A673 (cell line): ENCODE data around the gene DNAI1. TPM values are rescaled to one million over a fixed set of nuclear protein-coding genes. Genes with fewer than 3 reads are reported as not detected.
A peak's percentile ranks its signal among the peaks of the same experiment; 100 is the strongest.

Source experiments
- BruUV-seq: library from RNA; stranded (reverse); fragments of 400-500 nt; replicated peaks from 2 replicates; lab custom pipeline; 2021; lab: Mats Ljungman, UMichigan
- CTCF ChIA-PET: fragments of 300-600 bp; sonication (Branson Sonifier 250); formaldehyde crosslinking; loops from one replicate; lab custom pipeline; 2022; ENCODE audit warnings: antibody characterized with exemption; lab: Charles Lee
- POLR2A ChIA-PET: fragments of 300-600 bp; sonication (Branson Sonifier 250); formaldehyde crosslinking; loops from one replicate; lab custom pipeline; 2022; ENCODE audit warnings: antibody characterized with exemption; ENCODE audit not compliant: low non-redundant PET; lab: Charles Lee
- DNase-seq: peaks from one replicate; pipeline ENCODE4 v3.0.0-alpha.2; 2015; ENCODE audit warnings: low spot score
- H3K27ac ChIP-seq: fragments of 200-600 bp; sonication (generic); 2 replicates; pipeline ENCODE4 v1.5.1; 2016; ENCODE audit warnings: mixed run types, low read depth, mild to moderate bottlenecking, mixed read lengths, antibody characterized with exemption, low read length; ENCODE audit not compliant: poor library complexity, severe bottlenecking
- H3K27me3 ChIP-seq: fragments of 200-600 bp; sonication (generic); replicated peaks from 2 replicates; pipeline ENCODE4 v1.6.1; 2017; ENCODE audit warnings: mixed run types, low read depth, mild to moderate bottlenecking, mixed read lengths, antibody characterized with exemption, low read length; ENCODE audit not compliant: insufficient read depth, poor library complexity
- H3K36me3 ChIP-seq: fragments of 200-600 bp; sonication (generic); 2 replicates; pipeline ENCODE4 v1.6.1; 2016; ENCODE audit warnings: mixed run types, mild to moderate bottlenecking, mixed read lengths, antibody characterized with exemption, low read length; ENCODE audit not compliant: insufficient read depth, poor library complexity, severe bottlenecking
- H3K4me1 ChIP-seq: fragments of 200-600 bp; sonication (generic); 2 replicates; pipeline ENCODE4 v1.6.1; 2017; ENCODE audit warnings: mixed run types, mild to moderate bottlenecking, mixed read lengths, antibody characterized with exemption, low read length; ENCODE audit not compliant: insufficient read depth, poor library complexity, severe bottlenecking
- H3K4me3 ChIP-seq: fragments of 200-600 bp; sonication (generic); 2 replicates; pipeline ENCODE4 v1.5.1; 2016; ENCODE audit warnings: low read depth, mixed run types, mild to moderate bottlenecking, mixed read lengths, low read length; ENCODE audit not compliant: poor library complexity, severe bottlenecking
- H3K9me3 ChIP-seq: fragments of 200-600 bp; sonication (generic); 2 replicates; pipeline ENCODE4 v1.6.1; 2016; ENCODE audit warnings: mixed run types, low read depth, mild to moderate bottlenecking, mixed read lengths, antibody characterized with exemption, low read length; ENCODE audit not compliant: poor library complexity, severe bottlenecking
- EZH2 ChIP-seq: fragments of 200-600 bp; sonication (generic); IDR thresholded peaks from 2 replicates; pipeline ENCODE4 v1.6.1; 2017; ENCODE audit warnings: borderline replicate concordance, low read depth, mild to moderate bottlenecking, mixed read lengths, antibody characterized with exemption, low read length; ENCODE audit not compliant: poor library complexity, severe bottlenecking
- intact Hi-C: fragments of 100-400 bp; cut with micrococcal nuclease; formaldehyde crosslinking; loops from one replicate; pipeline ENCODE4 v1.10.0; 2022; ENCODE audit not compliant: unreplicated experiment
- total RNA-seq: library from RNA; stranded (reverse); gene quantifications from 2 replicates; pipeline ENCODE4 v1.2.3, GENCODE V29; 2021
- TF ChIP-seq, protein P1 (sequence below): fragments of 300-800, 200-600 bp; sonication (generic); conservative IDR thresholded peaks from 2 replicates; pipeline ENCODE4 v1.5.1; 2017; ENCODE audit warnings: low read depth, mild to moderate bottlenecking, antibody characterized with exemption, low read length, moderate library complexity, mixed read lengths

Gene DNAI1
- total RNA-seq, 1 experiment from 2014 or later = not detected

DNA sequence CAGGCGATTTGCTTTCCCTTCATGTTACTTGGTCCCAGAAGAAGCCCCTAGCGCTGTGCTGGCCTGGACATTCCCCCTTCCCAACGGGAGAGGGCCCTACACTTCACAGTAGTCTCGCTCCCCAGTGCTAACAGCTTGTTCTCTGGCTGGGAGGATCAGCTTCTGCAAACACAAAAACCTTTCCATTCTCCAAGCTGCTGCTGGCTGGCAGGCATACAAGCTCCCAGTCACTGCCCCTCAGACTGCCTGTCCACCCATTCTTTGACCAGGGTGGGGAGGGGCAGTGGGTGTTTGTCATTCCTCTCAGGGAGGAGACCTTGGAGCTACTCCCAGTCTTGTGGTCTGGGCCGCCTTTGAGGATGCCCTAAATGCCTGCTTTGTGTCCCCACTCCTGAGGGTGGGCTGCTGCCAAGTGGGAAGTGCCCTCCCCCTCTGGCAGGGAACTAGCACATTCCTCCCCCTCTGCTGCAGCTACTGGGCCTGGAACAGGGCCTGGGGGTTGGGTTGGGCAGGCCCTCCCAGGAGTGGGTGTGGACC lies 43.4 kb downstream of the DNAI1 start:
- POLR2A ChIA-PET = interaction anchor here (0.5 kb wide), 1 partner anchor 97 kb away, joined by 3 read pairs; no protein-coding TSS in a partner anchor
- intact Hi-C loops = loop anchor here (1.0 to 5.0 kb wide), 3 partner anchors 85 to 170 kb away; no protein-coding TSS in a partner anchor
- no peak overlapping the region for H3K4me3 ChIP-seq

GRCh38 chr9:34502471-34502870 lies 43.9 kb downstream of the DNAI1 start:
- H3K4me1 ChIP-seq = no peaks in the 10 kb centered on the region
- H3K9me3 ChIP-seq = no peaks in the 10 kb centered on the region
- no peak overlapping the region for H3K4me3 ChIP-seq
- DNase-seq = no peak
- TF ChIP-seq, protein P1, sequence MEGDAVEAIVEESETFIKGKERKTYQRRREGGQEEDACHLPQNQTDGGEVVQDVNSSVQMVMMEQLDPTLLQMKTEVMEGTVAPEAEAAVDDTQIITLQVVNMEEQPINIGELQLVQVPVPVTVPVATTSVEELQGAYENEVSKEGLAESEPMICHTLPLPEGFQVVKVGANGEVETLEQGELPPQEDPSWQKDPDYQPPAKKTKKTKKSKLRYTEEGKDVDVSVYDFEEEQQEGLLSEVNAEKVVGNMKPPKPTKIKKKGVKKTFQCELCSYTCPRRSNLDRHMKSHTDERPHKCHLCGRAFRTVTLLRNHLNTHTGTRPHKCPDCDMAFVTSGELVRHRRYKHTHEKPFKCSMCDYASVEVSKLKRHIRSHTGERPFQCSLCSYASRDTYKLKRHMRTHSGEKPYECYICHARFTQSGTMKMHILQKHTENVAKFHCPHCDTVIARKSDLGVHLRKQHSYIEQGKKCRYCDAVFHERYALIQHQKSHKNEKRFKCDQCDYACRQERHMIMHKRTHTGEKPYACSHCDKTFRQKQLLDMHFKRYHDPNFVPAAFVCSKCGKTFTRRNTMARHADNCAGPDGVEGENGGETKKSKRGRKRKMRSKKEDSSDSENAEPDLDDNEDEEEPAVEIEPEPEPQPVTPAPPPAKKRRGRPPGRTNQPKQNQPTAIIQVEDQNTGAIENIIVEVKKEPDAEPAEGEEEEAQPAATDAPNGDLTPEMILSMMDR = no peak
- TF ChIP-seq EZH2 = no peak
- intact Hi-C loops = loop anchor here (5.0 kb wide), 2 partner anchors 85 to 100 kb away; no protein-coding TSS in a partner anchor
- ChIA-PET POLR2A (interaction anchor here (0.5 kb wide), 1 partner anchor 98 kb away, joined by 3 read pairs; no protein-coding TSS in a partner anchor), CTCF (interaction anchor here (0.7 to 2.2 kb wide), 2 partner anchors 64 to 99 kb away, joined by 3 to 8 read pairs; no protein-coding TSS in a partner anchor)
- no peaks in the 10 kb centered on the region for H3K27me3 ChIP-seq
- no TSS peak for BruUV-seq
- H3K27ac ChIP-seq = no peak overlapping the region
- no peaks in the 10 kb centered on the region for H3K36me3 ChIP-seq

More for the DNA sequence above, 43.4 kb downstream of the DNAI1 start:
- no TSS peak for BruUV-seq
- peak; percentile 34 for DNase-seq
- H3K27me3 ChIP-seq = no peaks in the 10 kb centered on the region
- H3K4me1 ChIP-seq = no peaks in the 10 kb centered on the region
- H3K36me3 ChIP-seq = no peaks in the 10 kb centered on the region
- H3K9me3 ChIP-seq = no peaks in the 10 kb centered on the region
- no peak for TF ChIP-seq EZH2
- TF ChIP-seq, protein P1 = 0 out of 2 replicates have a peak, but pooled peaks have one; percentile 31
- H3K27ac ChIP-seq = no peak overlapping the region
- CTCF ChIA-PET = interaction anchor here (0.7 to 2.2 kb wide), 2 partner anchors 64 to 98 kb away, joined by 3 to 9 read pairs (median 8); no protein-coding TSS in a partner anchor

GRCh38 chr9:34502891-34503290 lies 44.3 kb downstream of the DNAI1 start:
- no peak overlapping the region for H3K27ac ChIP-seq
- no peaks in the 10 kb centered on the region for H3K36me3 ChIP-seq
- intact Hi-C loops = loop anchor here (5.0 kb wide), 2 partner anchors 86 to 99 kb away; no protein-coding TSS in a partner anchor

More at GRCh38 chr9:34502891-34503290, 44.3 kb downstream of the DNAI1 start:
- Histone ChIP-seq H3K9me3 (no peaks in the 10 kb centered on the region), H3K4me1 (no peaks in the 10 kb centered on the region), H3K27me3 (no peaks in the 10 kb centered on the region), H3K4me3 (no peak overlapping the region)
- no peak for TF ChIP-seq EZH2
- TF ChIP-seq, protein P1 = no peak
- POLR2A ChIA-PET = no interaction called here
- DNase-seq = no peak
- no TSS peak for BruUV-seq
- CTCF ChIA-PET = interaction anchor here (2.2 kb wide), 1 partner anchor 99 kb away, joined by 8 read pairs; no protein-coding TSS in a partner anchor
